AG04450 (cell line): ENCODE results near the gene BLID. TPM values are rescaled to one million over a fixed set of nuclear protein-coding genes. Genes with fewer than 3 reads are reported as not detected.

Experiments used
- polyA plus RNA-seq: library from polyadenylated mRNA; depleted of rRNA; stranded (reverse); fragments of >200 nt; gene quantifications from 2 replicates; pipeline ENCODE4 v1.2.3, GENCODE V29; 2011
- small RNA-seq: library from RNA; depleted of rRNA; stranded (forward); fragments of <200 nt; gene quantifications from one replicate; pipeline ENCODE3, GENCODE V24; 2012; ENCODE audit warnings: low read depth; ENCODE audit not compliant: insufficient read length

The BLID gene
- polyA plus RNA-seq, 1 experiment = 0.94 TPM

Small RNAs within 50 kb of the gene (small RNA-seq; reads per million reads assigned to genes)
- gene MIR100 (106,029 reads per million, percentile 100 among the genes with 10 or more reads in this experiment), gene MIR125B1 (171 reads per million, percentile 91 among the genes with 10 or more reads in this experiment), gene MIRLET7A2 (136 reads per million, percentile 90 among the genes with 10 or more reads in this experiment)
